HCT116 (cell line): ENCODE measurements around the gene TERT. TPM values are rescaled to one million over a fixed set of nuclear protein-coding genes. Genes with fewer than 3 reads are reported as not detected.

Experiments
- ATAC-seq: fragments of 200-7000 bp; cut with Tn5 transposase; 2 replicates; pipeline ENCODE4 v1.9.1; 2020; ENCODE audit warnings: mild to moderate bottlenecking, moderate library complexity
- BruUV-seq: library from RNA; stranded (reverse); fragments of 400-500 nt; replicated peaks from 2 replicates; lab custom pipeline; 2021; lab: Mats Ljungman, UMichigan
- CTCF ChIA-PET: fragments of 300-600 bp; sonication (Branson Sonifier 250); formaldehyde crosslinking; loops from one replicate; lab custom pipeline; 2021; ENCODE audit warnings: antibody characterized with exemption; lab: Charles Lee
- POLR2A ChIA-PET: fragments of 300-600, 350-600 bp; sonication (Branson Sonifier 250); formaldehyde crosslinking; loops from one replicate; lab custom pipeline; 2021; ENCODE audit warnings: antibody characterized with exemption; lab: Charles Lee
- RAD21 ChIA-PET, 2 experiments: fragments of 300-600 bp; sonication (Branson Sonifier 250); formaldehyde crosslinking; loops; one replicate each; lab custom pipeline; 2023; ENCODE audit warnings: low total read pairs in 2 of 2; ENCODE audit not compliant: uncharacterized antibody in 2 of 2, unreplicated experiment in 2 of 2, low non-redundant PET in 1 of 2; lab: Charles Lee
- DNase-seq: peaks from one replicate; pipeline ENCODE4 v3.0.0-alpha.2; 2010; ENCODE audit warnings: low read depth, low spot score
- H2AFZ ChIP-seq: fragments of 200-600 bp; shearing (Covaris generic), sonication (generic); 2 replicates; pipeline ENCODE4 v1.6.1; 2017; ENCODE audit warnings: low read depth, mixed run types, mixed read lengths, antibody characterized with exemption, low read length; ENCODE audit not compliant: poor library complexity, severe bottlenecking
- H3K27ac ChIP-seq: 2 replicates; pipeline ENCODE4 v1.5.1; 2012; ENCODE audit warnings: low read depth, low read length
- H3K27me3 ChIP-seq: fragments of 200-600 bp; sonication (generic); 2 replicates; pipeline ENCODE4 v1.6.1; 2016; ENCODE audit warnings: mixed run types, low read length, mixed read lengths; ENCODE audit not compliant: insufficient read depth
- H3K36me3 ChIP-seq, 2 experiments: fragments of 200-500 bp in 1 of 2; fragments of 200-600 bp in 1 of 2; sonication (Bioruptor generic) in 1 of 2; sonication (generic) in 1 of 2; 2 replicates each; pipeline versions ENCODE4 v1.5.1 to v1.6.1; 2014 to 2016; ENCODE audit warnings: low read length in 2 of 2, inconsistent platforms in 1 of 2, mixed read lengths in 1 of 2, mixed run types in 1 of 2; ENCODE audit not compliant: insufficient read depth in 2 of 2, control insufficient read depth in 1 of 2
- H3K4me1 ChIP-seq, 2 experiments: fragments of 200-600 bp in 1 of 2; sonication (generic) in 1 of 2; 2 replicates each; pipeline versions ENCODE4 v1.5.1 to v1.6.1; 2012 to 2017; ENCODE audit warnings: low read length in 2 of 2, inconsistent platforms in 1 of 2, mild to moderate bottlenecking in 1 of 2, mixed read lengths in 1 of 2, mixed run types in 1 of 2, moderate library complexity in 1 of 2; ENCODE audit not compliant: insufficient read depth in 2 of 2, control insufficient read depth in 1 of 2
- H3K4me2 ChIP-seq: fragments of 200-600 bp; sonication (generic); 2 replicates; pipeline ENCODE4 v1.6.1; 2017; ENCODE audit warnings: mixed run types, low read length, mixed read lengths
- H3K4me3 ChIP-seq, 2 experiments: fragments of 200-600 bp in 1 of 2; sonication (generic) in 1 of 2; replicated peaks in 1 of 2; 2 replicates each; pipeline ENCODE4 v1.5.1; 2011 to 2016; ENCODE audit warnings: low read length in 2 of 2, control low read depth in 1 of 2, low read depth in 1 of 2, mild to moderate bottlenecking in 1 of 2, mixed read lengths in 1 of 2, mixed run types in 1 of 2
- H3K79me2 ChIP-seq: fragments of 200-600 bp; sonication (generic); 2 replicates; pipeline ENCODE4 v1.6.1; 2017; ENCODE audit warnings: mild to moderate bottlenecking, mixed run types, low read length, moderate library complexity, mixed read lengths; ENCODE audit not compliant: insufficient read depth
- H3K9ac ChIP-seq: fragments of 200-600 bp; sonication (generic); 2 replicates; pipeline ENCODE4 v1.6.1; 2016; ENCODE audit warnings: low read length, mixed read lengths
- H3K9me2 ChIP-seq: fragments of 200-600 bp; sonication (generic), shearing (Covaris generic); 2 replicates; pipeline ENCODE4 v1.6.1; 2017; ENCODE audit warnings: mixed run types, mild to moderate bottlenecking, moderate library complexity; ENCODE audit not compliant: insufficient read depth
- H3K9me3 ChIP-seq, 2 experiments: fragments of 200-500 bp in 1 of 2; fragments of 200-600 bp in 1 of 2; sonication (Bioruptor generic) in 1 of 2; sonication (generic) in 1 of 2; 2 replicates each; pipeline ENCODE4 v1.6.1; 2014 to 2017; ENCODE audit warnings: low read length in 2 of 2, mixed read lengths in 2 of 2, inconsistent platforms in 1 of 2, low read depth in 1 of 2, mild to moderate bottlenecking in 1 of 2, mixed run types in 1 of 2, moderate library complexity in 1 of 2; ENCODE audit not compliant: control insufficient read depth in 1 of 2, insufficient read depth in 1 of 2
- H4K20me1 ChIP-seq: fragments of 200-600 bp; sonication (generic), shearing (Covaris generic); 2 replicates; pipeline ENCODE4 v1.6.1; 2017; ENCODE audit warnings: mixed run types, mild to moderate bottlenecking, moderate library complexity; ENCODE audit not compliant: insufficient read depth
- ATF3 ChIP-seq: IDR thresholded peaks from 2 replicates; pipeline ENCODE4 v1.6.1; 2012
- CBX3 ChIP-seq: IDR thresholded peaks from 2 replicates; pipeline ENCODE4 v1.6.1; 2012; ENCODE audit warnings: low read depth
- CEBPB ChIP-seq: IDR thresholded peaks from 2 replicates; pipeline ENCODE4 v1.6.1; 2012; ENCODE audit warnings: low read depth
- EGR1 ChIP-seq: IDR thresholded peaks from 2 replicates; pipeline ENCODE4 v1.6.1; 2012; ENCODE audit warnings: low read depth
- EZH2 ChIP-seq: fragments of 200-600 bp; sonication (generic); IDR thresholded peaks from 2 replicates; pipeline ENCODE4 v1.6.1; 2017; ENCODE audit warnings: antibody characterized with exemption, mixed run types
- EZH2phosphoT487 ChIP-seq: fragments of 200-600 bp; IDR thresholded peaks from 2 replicates; pipeline ENCODE4 v1.6.1; 2018; ENCODE audit warnings: antibody characterized with exemption, borderline replicate concordance
- FOSL1 ChIP-seq: IDR thresholded peaks from 2 replicates; pipeline ENCODE4 v1.6.1; 2012; ENCODE audit warnings: low read depth
- JUND ChIP-seq: IDR thresholded peaks from 2 replicates; pipeline ENCODE4 v1.6.1; 2012
- MAX ChIP-seq: IDR thresholded peaks from 2 replicates; pipeline ENCODE4 v1.6.1; 2012
- POLR2A ChIP-seq: IDR thresholded peaks from 2 replicates; pipeline ENCODE4 v1.7.0; 2011; ENCODE audit warnings: borderline replicate concordance; ENCODE audit not compliant: insufficient read depth, insufficient read length; ENCODE audit errors: extremely low read depth
- RAD21 ChIP-seq: IDR thresholded peaks from 2 replicates; pipeline ENCODE4 v1.6.1; 2012; ENCODE audit warnings: low read depth, mild to moderate bottlenecking
- SIN3A ChIP-seq: IDR thresholded peaks from 2 replicates; pipeline ENCODE4 v1.6.1; 2012; ENCODE audit warnings: low read depth
- SRF ChIP-seq: IDR thresholded peaks from 2 replicates; pipeline ENCODE4 v1.6.1; 2012; ENCODE audit warnings: low read depth
- ZFX ChIP-seq: fragments of 450-650 bp; IDR thresholded peaks from 2 replicates; pipeline ENCODE4 v1.6.1; 2017
- ZNF274 ChIP-seq: fragments of 200-500 bp; sonication (Bioruptor generic); IDR thresholded peaks from 2 replicates; pipeline ENCODE4 v1.6.1; 2014; ENCODE audit warnings: mild to moderate bottlenecking, low read depth, low read length, inconsistent platforms
- intact Hi-C: fragments of 100-400 bp; cut with micrococcal nuclease; formaldehyde crosslinking; loops from 2 replicates; pipeline ENCODE4 v1.10.0; 2022
- total RNA-seq: library from RNA; stranded (reverse); gene quantifications from one replicate; pipeline ENCODE4 v1.2.1, GENCODE V29; 2021; ENCODE audit not compliant: unreplicated experiment

Gene TERT
- total RNA-seq, 1 experiment from 2014 or later: 6.9 TPM

GRCh38 chr5:1297243-1297642, 2.4 kb upstream of the TERT start (continued):
- TF ChIP-seq CEBPB: no peak
- TF ChIP-seq ZNF274: no peak
- TF ChIP-seq RAD21: no peak
- TF ChIP-seq FOSL1: no peak
- TF ChIP-seq MAX: no peak
- no peak for TF ChIP-seq ZFX
- TF ChIP-seq JUND: no peak
- no peak for TF ChIP-seq EZH2
- TF ChIP-seq CBX3: no peak
- TF ChIP-seq SIN3A: no peak
- no peak for TF ChIP-seq POLR2A
- TF ChIP-seq SRF: no peak
- no peak for TF ChIP-seq ATF3
- TF ChIP-seq EGR1: no peak

GRCh38 chr5:1295650-1296037, 776 bp upstream of the TERT start:
- no peak for TF ChIP-seq ZFX
- TF ChIP-seq EGR1: no peak
- TF ChIP-seq EZH2phosphoT487: no peak
- TF ChIP-seq, all 23 proteins: peak for 0
- RAD21 ChIA-PET: no interaction called here
- no peak overlapping the region for H3K4me3 ChIP-seq
- H3K36me3 ChIP-seq: no peaks in the 10 kb centered on the region
- no peaks in the 10 kb centered on the region for H3K9me2 ChIP-seq
- no peaks in the 10 kb centered on the region for H3K27me3 ChIP-seq
- H3K27ac ChIP-seq: no peak overlapping the region
- H4K20me1 ChIP-seq: no peaks in the 10 kb centered on the region
- no peak overlapping the region for H2AFZ ChIP-seq
- no peaks in the 10 kb centered on the region for H3K79me2 ChIP-seq
- no TSS peak for BruUV-seq
- CTCF ChIA-PET: no interaction called here
- POLR2A ChIA-PET: no interaction called here
- H3K9me3 ChIP-seq: no peaks in the 10 kb centered on the region
- no peak overlapping the region for H3K9ac ChIP-seq
- ATAC-seq (no peak), DNase-seq (no peak)
- intact Hi-C loops: no loop called here
- H3K4me2 ChIP-seq: no peak overlapping the region
- H3K4me1 ChIP-seq: peaks cover 0 to 9% of the 10 kb centered on the region in 2 experiments; a peak in 1 of 4 replicates
